Spleen (tissue), 11 donors: Measurements from ENCODE around the gene AGMO. TPM values are rescaled to one million over a fixed set of nuclear protein-coding genes. Genes with fewer than 3 reads are reported as not detected.
"Not testable (repeated sequence)": the region's sequence is repeated elsewhere in the genome, so short reads cannot be mapped to it uniquely, and the experiment has no call there.

Source experiments
- DNase-seq: peaks from one replicate; pipeline ENCODE4 v3.0.0-alpha.2; 2020
- H3K27ac ChIP-seq, 8 donors: fragments of 200-600 bp; sonication (generic) in 7 of 8; 1 replicate in 4 of 8; 2 replicates in 4 of 8; pipeline versions ENCODE4 v1.5.0 to v1.8.0; 2016 to 2021; ENCODE audit warnings: inconsistent platforms in 4 of 8, mild to moderate bottlenecking in 4 of 8, moderate library complexity in 1 of 8
- H3K27me3 ChIP-seq, 7 donors: fragments of 200-600 bp; sonication (generic) in 6 of 7; replicated peaks in 1 of 7; 1 replicate in 4 of 7; 2 replicates in 3 of 7; pipeline versions ENCODE4 v1.5.0 to v1.8.0; 2016 to 2021; ENCODE audit warnings: inconsistent platforms in 3 of 7, mild to moderate bottlenecking in 1 of 7
- H3K36me3 ChIP-seq, 6 donors: fragments of 200-600 bp; sonication (generic) in 5 of 6; 1 replicate in 4 of 6; 2 replicates in 2 of 6; pipeline versions ENCODE4 v1.5.0 to v1.8.0; 2016 to 2021; ENCODE audit warnings: inconsistent platforms in 2 of 6
- H3K4me1 ChIP-seq, 6 donors: fragments of 200-600 bp; sonication (generic) in 5 of 6; 1 replicate in 3 of 6; 2 replicates in 3 of 6; pipeline versions ENCODE4 v1.5.0 to v1.8.0; 2016 to 2021; ENCODE audit warnings: inconsistent platforms in 3 of 6
- H3K4me3 ChIP-seq, 8 donors: fragments of 200-600 bp; sonication (generic) in 7 of 8; 1 replicate in 4 of 8; 2 replicates in 4 of 8; pipeline versions ENCODE4 v1.5.0 to v1.8.0; 2016 to 2021; ENCODE audit warnings: inconsistent platforms in 4 of 8, mild to moderate bottlenecking in 4 of 8, moderate library complexity in 2 of 8
- H3K9me3 ChIP-seq, 8 donors: fragments of 200-600 bp; sonication (generic) in 7 of 8; 1 replicate in 4 of 8; 2 replicates in 4 of 8; pipeline versions ENCODE4 v1.5.0 to v1.8.0; 2016 to 2021; ENCODE audit warnings: inconsistent platforms in 4 of 8
- CTCF ChIP-seq, 11 experiments: fragments of 200-600 bp in 7 of 11; fragments of 450-650 bp in 4 of 11; sonication (generic) in 4 of 11; IDR thresholded peaks in 8 of 11; conservative IDR thresholded peaks in 3 of 11; 1 replicate in 7 of 11; 2 replicates in 4 of 11; pipeline versions ENCODE4 v1.4.0 to v1.8.0; 2016 to 2021; ENCODE audit warnings: antibody characterized with exemption in 11 of 11, inconsistent platforms in 4 of 11, mild to moderate bottlenecking in 1 of 11
- POLR2A ChIP-seq, 3 donors: fragments of 450-650 bp; IDR thresholded peaks; one replicate each; pipeline ENCODE4 v1.5.1; 2017; ENCODE audit warnings: antibody characterized with exemption in 3 of 3, mild to moderate bottlenecking in 1 of 3
- POLR2AphosphoS5 ChIP-seq, 3 donors: sonication (generic); formaldehyde crosslinking; IDR thresholded peaks; one replicate each; pipeline ENCODE4 v1.5.1; 2017; ENCODE audit warnings: antibody characterized with exemption in 3 of 3
- WGBS, 5 donors: extraction: QIAGEN DNeasy Blood & Tissue Kit in 3 of 5; methylation state at CpG; one replicate each; pipeline versions ENCODE4 v1.1.5 to v1.1.7; 2013 to 2018; 5-methylcytosine and 5-hydroxymethylcytosine counted together
- intact Hi-C: fragments of 100-400 bp; cut with DNase I; formaldehyde crosslinking; loops from one replicate; pipeline ENCODE4 v1.15.0; 2023; ENCODE audit warnings: low total_unique reads
- polyA plus RNA-seq, 3 donors: library from polyadenylated mRNA; stranded (reverse); fragments of 200-250 nt; gene quantifications; one replicate each; pipeline ENCODE4 v1.2.1, GENCODE V29; 2013
- total RNA-seq, 7 donors: library from RNA; depleted of rRNA in 3 of 7; stranded (reverse); fragments of >200 nt in 3 of 7; fragmentation: NEBNext Ultra II Directional in 4 of 7; extraction: Animal tissue kit (Norgen Biotek cat#: 25700) in 4 of 7; gene quantifications; one replicate each; pipeline versions ENCODE4 v1.1.0 to v1.2.1, GENCODE V29; 2016 to 2021
- donor health status: healthy with polysubstance abuse.
- donor health status: DM: no; HTN: no; CAD: no; lungs with moderate emphysema.
- donor health status: DM: no; HTN: no; CAD: no.
- donor health status: Bipolar disorder and iron deficiency.
- donor health status: healthy.
- donor health status: DM: no; HTN: no; CAD: no.
- donor health status: DM: yes; HTN: yes; CAD: no.

AGMO gene
- total and polyA plus RNA-seq, 10 donors = 0.02 to 0.03 (median 0.03) TPM; not detected in 7

DNA sequence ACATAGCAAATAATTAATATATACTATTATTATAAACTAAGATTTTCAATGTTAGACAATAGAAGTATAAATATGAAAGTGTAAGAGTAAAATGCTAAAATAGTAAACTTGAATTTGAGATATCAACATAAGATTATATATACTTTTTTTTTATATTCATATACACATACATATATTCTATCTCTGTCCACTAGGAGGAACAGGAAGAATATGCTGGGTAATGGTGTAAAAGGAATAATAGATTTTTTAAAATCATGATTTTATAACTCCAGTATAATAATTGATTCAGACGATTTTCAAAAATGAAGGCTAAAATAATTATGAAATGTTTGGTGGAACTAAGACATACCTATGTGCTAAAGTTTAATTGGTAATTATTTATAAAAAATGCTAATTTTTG is 37.7 kb downstream of the AGMO start:
- no peaks in the 10 kb centered on the region for H3K27me3 ChIP-seq
- H3K27ac ChIP-seq = no peak overlapping the region
- peaks cover 0 to 48% (median 22%) of the 10 kb centered on the region in 8 donors for H3K9me3 ChIP-seq
- no peak for DNase-seq
- no peak overlapping the region for H3K4me3 ChIP-seq
- intact Hi-C loops = no loop called here
- WGBS, 5 donors = 76 to 88% (median 79%) methylated on average over 1 of the region's 1 CpG
- TF ChIP-seq POLR2A (IDR thresholded peaks at IDR 0.05) = no peak
- TF ChIP-seq CTCF (IDR thresholded peaks at IDR 0.05 in 8 of 11, conservative IDR thresholded peaks at IDR 0.05 in 3 of 11) = no peak
- no peak for TF ChIP-seq POLR2AphosphoS5 (IDR thresholded peaks at IDR 0.05)
- H3K36me3 ChIP-seq = no peaks in the 10 kb centered on the region
- no peaks in the 10 kb centered on the region for H3K4me1 ChIP-seq

- DNase-seq, H3K27me3 ChIP-seq, intact Hi-C loops, H3K36me3 ChIP-seq, H3K4me3 ChIP-seq, H3K4me1 ChIP-seq, H3K27ac ChIP-seq: not testable (repeated sequence)
- WGBS, 5 donors = 84 to 96% (median 88%) methylated on average over 7 of the region's 7 CpGs
- H3K9me3 ChIP-seq = peaks cover 0 to 33% (median 20%) of the 10 kb centered on the region in 8 donors
These were observed 44.0 kb downstream of the AGMO start for GRCh38 chr7:15517865-15518264.

DNA sequence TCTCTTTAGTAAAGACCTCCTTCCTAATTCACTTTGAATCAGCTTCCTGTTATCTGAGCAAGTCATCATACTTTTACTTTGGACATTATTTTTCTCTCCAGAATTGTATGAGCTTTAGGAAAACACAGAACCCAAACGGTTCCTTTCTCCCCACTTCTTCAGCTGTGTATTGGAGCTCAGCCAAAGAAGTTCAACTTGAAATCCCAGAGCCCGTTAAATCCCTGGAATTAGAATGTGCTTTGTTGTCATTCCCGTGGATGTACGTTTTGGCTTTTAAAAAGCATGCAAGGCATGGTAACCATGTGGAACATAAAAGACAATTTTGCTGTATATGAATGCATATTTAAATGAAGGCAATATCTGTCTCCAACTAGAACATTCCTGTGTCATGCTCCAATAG is 46.6 kb downstream of the AGMO start:
- 44 to 64% (median 64%) methylated on average over 4 of the region's 4 CpGs for WGBS, 5 donors
- intact Hi-C loops = no loop called here

DNA sequence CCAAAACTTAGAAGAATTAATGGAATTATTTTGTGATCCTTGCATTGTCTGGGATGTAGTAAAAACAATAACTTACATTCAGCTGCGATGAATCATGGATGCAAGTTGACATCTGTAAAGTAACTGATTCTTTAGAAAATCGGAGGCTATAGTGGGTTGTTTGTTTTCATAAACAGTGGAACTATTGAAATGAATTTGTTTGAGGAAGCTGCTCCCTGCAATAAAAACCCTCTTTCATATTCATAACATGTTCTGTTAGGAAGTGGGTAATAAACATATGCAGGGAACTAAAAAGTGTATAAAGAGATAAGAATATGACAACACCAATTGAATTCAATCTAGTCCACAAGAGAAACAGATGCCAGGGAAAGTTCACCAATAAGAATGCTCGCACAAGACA is 53.6 kb downstream of the AGMO start:
- Histone ChIP-seq H3K27ac (no peak overlapping the region), H3K4me1 (no peaks in the 10 kb centered on the region), H3K36me3 (no peaks in the 10 kb centered on the region), H3K4me3 (no peak overlapping the region), H3K27me3 (no peaks in the 10 kb centered on the region), H3K9me3 (no peaks in the 10 kb centered on the region)
- TF ChIP-seq POLR2AphosphoS5 (IDR thresholded peaks at IDR 0.05) = no peak
- TF ChIP-seq CTCF (IDR thresholded peaks at IDR 0.05 in 8 of 11, conservative IDR thresholded peaks at IDR 0.05 in 3 of 11) = no peak
- TF ChIP-seq POLR2A (IDR thresholded peaks at IDR 0.05) = no peak
- 74 to 88% (median 78%) methylated on average over 3 of the region's 3 CpGs for WGBS, 5 donors
- intact Hi-C loops = no loop called here
- no peak for DNase-seq

More for the DNA sequence above, 46.6 kb downstream of the AGMO start:
- no peak for TF ChIP-seq POLR2A (IDR thresholded peaks at IDR 0.05)
- no peak for TF ChIP-seq POLR2AphosphoS5 (IDR thresholded peaks at IDR 0.05)
- TF ChIP-seq CTCF (IDR thresholded peaks at IDR 0.05 in 8 of 11, conservative IDR thresholded peaks at IDR 0.05 in 3 of 11) = no peak
- H3K36me3 ChIP-seq = no peaks in the 10 kb centered on the region
- no peaks in the 10 kb centered on the region for H3K4me1 ChIP-seq
- DNase-seq = no peak
- H3K27me3 ChIP-seq = no peaks in the 10 kb centered on the region
- H3K9me3 ChIP-seq = peaks cover 0 to 7% (median 5%) of the 10 kb centered on the region in 8 donors
- H3K27ac ChIP-seq = no peak overlapping the region
- no peak overlapping the region for H3K4me3 ChIP-seq

GRCh38 chr7:15507708-15508107 is 54.1 kb downstream of the AGMO start:
- intact Hi-C loops = no loop called here
- 77 to 84% (median 81%) methylated on average over 3 of the region's 3 CpGs for WGBS, 5 donors
- H3K9me3 ChIP-seq = no peaks in the 10 kb centered on the region
- no peak overlapping the region for H3K4me3 ChIP-seq
- TF ChIP-seq POLR2AphosphoS5 (IDR thresholded peaks at IDR 0.05) = no peak
- TF ChIP-seq POLR2A (IDR thresholded peaks at IDR 0.05) = no peak
- no peak for TF ChIP-seq CTCF (IDR thresholded peaks at IDR 0.05 in 8 of 11, conservative IDR thresholded peaks at IDR 0.05 in 3 of 11)
- no peaks in the 10 kb centered on the region for H3K36me3 ChIP-seq
- H3K27ac ChIP-seq = no peak overlapping the region
- no peak for DNase-seq
- no peaks in the 10 kb centered on the region for H3K4me1 ChIP-seq
- no peaks in the 10 kb centered on the region for H3K27me3 ChIP-seq
